Measurements from ENCODE around the gene HMGN2.

HMGN2 gene

GRCh38 chr1:26472320-26472900 lies at the start of gene HMGN2:
Gene HMGN2, plus strand, starts transcription at chr1:26472440. Its CDS starts 173 bp downstream, at chr1:26472613.
- peak; percentile 96 for DNase-seq

- no peak for DNase-seq
Measured at GRCh38 chr1:26429721-26430120, 42.5 kb upstream of the HMGN2 start.

GRCh38 chr1:26431979-26432695 lies 40.1 kb upstream of the HMGN2 start, which contains the start of gene DHDDS:
Gene DHDDS, plus strand, starts transcription at chr1:26432321. Its CDS starts 625 bp downstream, at chr1:26432946.
- peak; percentile 99 for DNase-seq

- DNase-seq: no peak
Measured at GRCh38 chr1:26432793-26433192, 39.4 kb upstream of the HMGN2 start.

- no peak for DNase-seq
Measured at GRCh38 chr1:26434161-26434752, 38.0 kb upstream of the HMGN2 start.

GRCh38 chr1:26438041-26438440 lies 34.2 kb upstream of the HMGN2 start:
- DNase-seq: no peak

DNA sequence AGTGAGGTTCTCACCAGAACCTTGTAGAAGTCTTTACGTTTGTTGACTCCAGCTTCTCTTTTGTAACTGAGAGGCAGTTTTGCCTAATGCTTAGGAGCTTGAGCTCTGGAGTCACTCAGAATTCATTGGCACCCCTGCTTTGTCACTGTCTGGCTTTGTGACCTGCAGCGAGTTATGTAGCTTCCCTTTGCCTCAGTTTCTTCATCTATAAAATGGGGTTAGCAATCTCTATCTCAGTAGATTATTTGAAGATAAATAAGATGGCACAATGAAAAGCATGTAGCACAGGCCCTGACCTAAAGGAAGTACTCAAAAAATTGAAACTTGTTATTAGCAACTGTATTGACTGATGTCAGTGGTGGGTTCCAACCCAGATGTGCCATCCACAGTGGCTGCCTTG lies 32.0 kb upstream of the HMGN2 start:
- no peak for DNase-seq

- no peak for DNase-seq
Measured at GRCh38 chr1:26449868-26450267, 22.4 kb upstream of the HMGN2 start.

- no peak for DNase-seq
Measured at GRCh38 chr1:26450908-26451307, 21.3 kb upstream of the HMGN2 start.

DNA sequence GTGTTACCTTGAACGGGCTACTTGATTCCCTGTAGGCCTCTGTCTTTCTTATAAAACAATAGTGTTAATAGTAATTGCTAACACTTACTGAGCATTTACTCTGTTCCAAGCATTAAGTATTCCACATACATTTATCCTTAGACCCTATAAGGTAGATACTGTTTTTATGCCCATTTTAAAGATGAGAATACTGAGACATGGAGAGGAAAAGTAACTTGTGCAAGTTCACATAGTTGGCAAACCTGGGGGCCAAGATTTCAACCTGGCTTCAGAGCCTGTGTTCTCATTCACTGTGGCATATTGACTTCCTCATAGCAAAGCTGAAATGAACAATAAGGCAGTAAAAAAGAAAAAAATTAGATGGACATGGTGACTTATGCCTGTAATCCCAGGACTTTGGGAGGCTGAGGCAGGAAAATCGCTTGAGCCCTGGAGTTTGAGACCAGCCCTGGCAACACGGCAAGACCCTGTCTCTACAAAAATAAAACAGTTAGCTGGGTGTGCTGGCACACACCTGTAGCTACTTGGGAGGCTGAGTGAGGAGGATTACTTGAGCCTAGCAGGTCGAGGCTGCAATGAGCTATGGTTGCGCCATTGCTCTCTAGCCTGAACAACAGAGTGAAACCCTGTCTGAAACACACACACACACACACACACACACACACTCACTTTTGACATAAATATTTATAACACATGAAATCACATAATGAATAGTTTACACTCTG lies 19.6 kb upstream of the HMGN2 start:
- DNase-seq: no peak

GRCh38 chr1:26459148-26459547 lies 13.1 kb upstream of the HMGN2 start:
- no peak for DNase-seq

DNA sequence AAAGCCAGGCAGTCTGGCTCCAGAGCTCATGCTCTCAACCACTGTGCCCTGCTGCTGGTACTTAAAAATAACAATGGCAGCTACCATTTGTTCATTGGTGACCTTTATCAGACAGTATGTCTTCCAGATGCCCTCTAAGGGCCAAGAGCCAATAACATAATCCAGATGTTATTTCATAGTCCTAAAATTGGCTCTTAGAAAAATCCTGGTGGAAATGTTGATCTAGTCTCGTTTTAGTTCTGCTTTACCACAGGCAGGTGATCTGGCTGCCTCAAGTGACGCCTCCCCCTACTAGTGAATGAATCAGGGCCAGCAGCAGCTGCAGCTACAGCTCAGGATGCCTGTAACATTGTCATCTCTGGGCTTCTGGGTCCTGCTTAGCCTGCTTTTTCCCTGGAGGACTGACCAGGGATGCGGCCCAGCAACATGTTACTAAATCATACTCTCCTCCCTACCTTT lies 12.6 kb upstream of the HMGN2 start:
- DNase-seq: no peak

- DNase-seq: no peak
Measured at GRCh38 chr1:26468911-26469310, 3.3 kb upstream of the HMGN2 start.

GRCh38 chr1:26469558-26469957 lies 2.7 kb upstream of the HMGN2 start:
- no peak for DNase-seq

DNA sequence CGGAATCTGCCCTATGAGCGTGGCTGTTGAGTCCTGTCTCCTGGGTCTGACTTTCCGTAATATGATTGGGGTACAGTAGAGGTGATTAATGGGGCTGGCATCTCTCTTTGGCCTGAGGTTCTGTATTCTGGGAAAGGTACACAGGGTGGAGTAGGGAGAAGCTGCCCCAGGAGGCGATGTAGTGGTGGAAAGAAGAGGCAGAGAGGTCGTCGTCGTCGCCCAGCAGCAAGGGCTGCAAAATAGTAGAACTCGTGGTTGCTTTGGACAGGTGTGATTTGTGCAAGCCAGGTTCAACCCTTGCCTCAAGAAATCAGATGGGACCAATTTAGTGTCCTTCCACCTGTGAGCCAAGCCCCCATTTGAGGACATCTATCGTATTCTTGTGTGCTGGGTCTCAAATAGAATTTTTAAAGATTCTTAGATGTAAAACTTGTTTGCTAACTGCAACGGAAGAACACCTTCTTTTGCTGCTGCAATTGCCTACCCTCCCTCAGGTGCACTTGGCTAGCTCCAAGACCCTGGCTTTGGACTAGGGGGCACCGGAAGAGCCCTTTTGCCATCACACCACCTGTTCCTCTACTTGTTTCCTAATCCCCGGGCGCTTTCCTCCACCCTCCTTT lies 1.3 kb upstream of the HMGN2 start:
- DNase-seq: peak; percentile 76

- peak; percentile 94 for DNase-seq
Measured at GRCh38 chr1:26471498-26472319, 531 bp upstream of the HMGN2 start.

GRCh38 chr1:26472901-26473845 lies 933 bp downstream of the HMGN2 start:
- peak; percentile 98 for DNase-seq

- no peak for DNase-seq
Measured at GRCh38 chr1:26474818-26475217, 2.6 kb downstream of the HMGN2 start.

DNA sequence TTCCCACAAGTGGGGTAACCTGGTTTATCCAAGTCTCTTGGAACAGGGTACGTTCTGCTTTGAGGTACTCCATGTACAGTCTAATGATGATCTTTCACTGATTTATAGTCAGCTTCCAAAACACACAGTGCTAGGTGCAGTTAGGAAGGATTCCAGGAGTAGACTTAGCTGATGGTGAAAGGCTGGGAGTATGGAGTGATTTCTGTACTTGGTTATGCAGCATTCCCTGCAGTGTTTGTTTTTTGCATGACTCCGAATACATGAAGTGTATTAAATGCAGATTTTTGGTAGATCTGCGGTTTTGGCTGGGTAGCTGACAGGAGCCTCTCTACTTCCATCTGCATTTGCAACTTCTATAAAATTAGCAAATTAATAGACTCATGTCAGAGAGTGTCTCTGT lies 3.7 kb downstream of the HMGN2 start:
- DNase-seq: no peak

GRCh38 chr1:26476958-26477357 lies 4.7 kb downstream of the HMGN2 start:
- no peak for DNase-seq
